WTC11 (cell line): Measurements from ENCODE around the gene NRG2.

Experiments used
- ATF1 ChIP-seq: sonication (generic); formaldehyde crosslinking; IDR thresholded peaks from 2 replicates; pipeline ENCODE4 v1.8.1; 2023; ENCODE audit warnings: mild to moderate bottlenecking, moderate library complexity, missing genetic modification reagents
- ETV6 ChIP-seq: sonication (generic); formaldehyde crosslinking; IDR thresholded peaks from 2 replicates; pipeline ENCODE4 v1.8.1; 2022; ENCODE audit warnings: mild to moderate bottlenecking, missing genetic modification reagents
- JUN ChIP-seq: sonication (generic); formaldehyde crosslinking; IDR thresholded peaks from 2 replicates; pipeline ENCODE4 v1.8.0; 2023; ENCODE audit warnings: mild to moderate bottlenecking, missing genetic modification reagents
- NR2C2 ChIP-seq: sonication (generic); formaldehyde crosslinking; IDR thresholded peaks from 2 replicates; pipeline ENCODE4 v1.8.0; 2022; ENCODE audit warnings: mild to moderate bottlenecking, missing genetic modification reagents
- TP53 ChIP-seq: sonication (generic); formaldehyde crosslinking; IDR thresholded peaks from 2 replicates; pipeline ENCODE4 v1.8.1; 2023; ENCODE audit warnings: mild to moderate bottlenecking, missing genetic modification reagents
- TF ChIP-seq, protein P1 (sequence below): fragments of 200-600 bp; IDR thresholded peaks from 2 replicates; pipeline ENCODE4 v1.8.0; 2022; ENCODE audit warnings: antibody characterized with exemption
- TF ChIP-seq, protein P2 (sequence below): fragments of 250-450 bp; sonication (Bioruptor Pico); IDR thresholded peaks from 2 replicates; pipeline ENCODE4 v2.1.2; 2022; ENCODE audit warnings: mild to moderate bottlenecking, moderate library complexity
- TF ChIP-seq, protein P3 (sequence below): sonication (generic); formaldehyde crosslinking; IDR thresholded peaks from 2 replicates; pipeline ENCODE4 v1.8.0; 2022; ENCODE audit warnings: mild to moderate bottlenecking, missing genetic modification reagents
- TF ChIP-seq, protein P4 (sequence below): sonication (generic); formaldehyde crosslinking; conservative IDR thresholded peaks from 2 replicates; pipeline ENCODE4 v1.8.1; 2022; ENCODE audit warnings: mild to moderate bottlenecking, missing genetic modification reagents

DNA sequence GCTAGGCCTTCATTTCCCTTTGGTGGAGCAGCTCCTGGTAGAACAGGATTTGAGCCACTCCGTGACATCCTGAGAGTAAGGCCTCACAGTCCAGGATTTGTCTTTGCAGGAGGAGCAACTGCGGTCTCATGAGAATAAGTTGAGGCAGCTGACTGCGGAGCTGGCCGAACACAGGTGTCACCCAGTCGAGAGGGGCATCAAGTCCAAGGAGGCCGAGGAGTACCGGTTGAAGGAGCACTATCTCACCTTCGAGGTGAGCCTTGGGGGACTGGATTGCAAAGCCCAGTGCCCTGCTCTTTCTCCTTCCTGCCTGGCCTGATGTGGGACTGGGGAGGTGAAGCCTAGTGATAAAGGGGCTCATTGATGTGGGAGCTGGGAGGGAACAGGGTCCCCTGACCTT, 203.2 kb downstream of the NRG2 start:
- TF ChIP-seq ETV6 (CRISPR knock-in tag) (no peak), NR2C2 (no peak), TP53 (no peak), ATF1 (CRISPR knock-in tag) (no peak), JUN (CRISPR knock-in tag) (no peak)
- TF ChIP-seq, protein P1, sequence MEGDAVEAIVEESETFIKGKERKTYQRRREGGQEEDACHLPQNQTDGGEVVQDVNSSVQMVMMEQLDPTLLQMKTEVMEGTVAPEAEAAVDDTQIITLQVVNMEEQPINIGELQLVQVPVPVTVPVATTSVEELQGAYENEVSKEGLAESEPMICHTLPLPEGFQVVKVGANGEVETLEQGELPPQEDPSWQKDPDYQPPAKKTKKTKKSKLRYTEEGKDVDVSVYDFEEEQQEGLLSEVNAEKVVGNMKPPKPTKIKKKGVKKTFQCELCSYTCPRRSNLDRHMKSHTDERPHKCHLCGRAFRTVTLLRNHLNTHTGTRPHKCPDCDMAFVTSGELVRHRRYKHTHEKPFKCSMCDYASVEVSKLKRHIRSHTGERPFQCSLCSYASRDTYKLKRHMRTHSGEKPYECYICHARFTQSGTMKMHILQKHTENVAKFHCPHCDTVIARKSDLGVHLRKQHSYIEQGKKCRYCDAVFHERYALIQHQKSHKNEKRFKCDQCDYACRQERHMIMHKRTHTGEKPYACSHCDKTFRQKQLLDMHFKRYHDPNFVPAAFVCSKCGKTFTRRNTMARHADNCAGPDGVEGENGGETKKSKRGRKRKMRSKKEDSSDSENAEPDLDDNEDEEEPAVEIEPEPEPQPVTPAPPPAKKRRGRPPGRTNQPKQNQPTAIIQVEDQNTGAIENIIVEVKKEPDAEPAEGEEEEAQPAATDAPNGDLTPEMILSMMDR = no peak
- TF ChIP-seq, protein P2, sequence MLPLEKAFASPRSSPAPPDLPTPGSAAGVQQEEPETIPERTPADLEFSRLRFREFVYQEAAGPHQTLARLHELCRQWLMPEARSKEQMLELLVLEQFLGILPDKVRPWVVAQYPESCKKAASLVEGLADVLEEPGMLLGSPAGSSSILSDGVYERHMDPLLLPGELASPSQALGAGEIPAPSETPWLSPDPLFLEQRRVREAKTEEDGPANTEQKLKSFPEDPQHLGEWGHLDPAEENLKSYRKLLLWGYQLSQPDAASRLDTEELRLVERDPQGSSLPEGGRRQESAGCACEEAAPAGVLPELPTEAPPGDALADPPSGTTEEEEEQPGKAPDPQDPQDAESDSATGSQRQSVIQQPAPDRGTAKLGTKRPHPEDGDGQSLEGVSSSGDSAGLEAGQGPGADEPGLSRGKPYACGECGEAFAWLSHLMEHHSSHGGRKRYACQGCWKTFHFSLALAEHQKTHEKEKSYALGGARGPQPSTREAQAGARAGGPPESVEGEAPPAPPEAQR (CRISPR knock-in tag) = no peak
- TF ChIP-seq, protein P3, sequence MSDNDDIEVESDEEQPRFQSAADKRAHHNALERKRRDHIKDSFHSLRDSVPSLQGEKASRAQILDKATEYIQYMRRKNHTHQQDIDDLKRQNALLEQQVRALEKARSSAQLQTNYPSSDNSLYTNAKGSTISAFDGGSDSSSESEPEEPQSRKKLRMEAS (CRISPR knock-in tag) = no peak
- TF ChIP-seq, protein P4, sequence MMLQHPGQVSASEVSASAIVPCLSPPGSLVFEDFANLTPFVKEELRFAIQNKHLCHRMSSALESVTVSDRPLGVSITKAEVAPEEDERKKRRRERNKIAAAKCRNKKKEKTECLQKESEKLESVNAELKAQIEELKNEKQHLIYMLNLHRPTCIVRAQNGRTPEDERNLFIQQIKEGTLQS (CRISPR knock-in tag) = no peak
